GM12874 (cell line): ENCODE results near the gene CRKL.

Source experiments
- TF ChIP-seq, protein P1 (sequence below): IDR thresholded peaks from 2 replicates; pipeline ENCODE4 v1.5.1; 2011; ENCODE audit warnings: low read depth, mild to moderate bottlenecking, control low read depth, low read length, moderate library complexity; ENCODE audit not compliant: insufficient read depth

CRKL gene

DNA sequence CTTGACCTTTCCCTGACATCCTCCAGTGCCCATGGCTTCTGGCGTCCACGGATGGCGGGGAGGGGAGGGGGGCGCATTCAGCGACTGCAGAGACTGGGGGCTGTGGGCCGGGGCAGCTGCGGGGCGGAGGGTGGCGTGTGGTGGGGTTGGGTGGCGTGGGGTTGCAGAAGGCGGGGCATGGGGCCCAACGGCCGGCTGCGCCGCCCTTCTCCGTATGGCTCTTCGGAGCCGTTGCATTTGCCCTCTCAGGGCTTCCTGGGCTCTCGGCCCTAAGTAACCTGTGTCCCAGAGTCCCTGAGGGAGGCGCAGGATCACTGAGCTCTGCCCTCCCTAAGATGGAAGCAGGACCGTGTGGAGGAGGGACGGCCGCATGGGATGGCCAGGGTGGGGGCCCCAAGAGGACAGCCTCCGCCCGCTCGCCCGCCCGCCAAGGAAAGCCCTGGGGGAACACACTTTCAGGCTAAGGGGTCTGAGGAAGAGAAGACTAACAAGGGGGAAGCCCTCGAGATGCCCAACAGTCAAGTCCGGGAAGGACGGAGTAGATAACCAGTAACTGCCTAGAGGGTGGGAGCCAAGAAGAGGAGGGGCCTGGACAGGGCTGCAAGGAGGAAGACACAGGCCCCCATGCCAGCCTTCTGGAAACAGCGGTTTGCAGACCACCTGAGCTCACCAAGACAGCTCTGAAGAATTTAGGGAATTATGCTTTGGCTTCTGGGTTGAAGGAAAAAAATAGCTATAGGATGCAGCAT lies 40.6 kb downstream of the CRKL start:
- TF ChIP-seq, protein P1, sequence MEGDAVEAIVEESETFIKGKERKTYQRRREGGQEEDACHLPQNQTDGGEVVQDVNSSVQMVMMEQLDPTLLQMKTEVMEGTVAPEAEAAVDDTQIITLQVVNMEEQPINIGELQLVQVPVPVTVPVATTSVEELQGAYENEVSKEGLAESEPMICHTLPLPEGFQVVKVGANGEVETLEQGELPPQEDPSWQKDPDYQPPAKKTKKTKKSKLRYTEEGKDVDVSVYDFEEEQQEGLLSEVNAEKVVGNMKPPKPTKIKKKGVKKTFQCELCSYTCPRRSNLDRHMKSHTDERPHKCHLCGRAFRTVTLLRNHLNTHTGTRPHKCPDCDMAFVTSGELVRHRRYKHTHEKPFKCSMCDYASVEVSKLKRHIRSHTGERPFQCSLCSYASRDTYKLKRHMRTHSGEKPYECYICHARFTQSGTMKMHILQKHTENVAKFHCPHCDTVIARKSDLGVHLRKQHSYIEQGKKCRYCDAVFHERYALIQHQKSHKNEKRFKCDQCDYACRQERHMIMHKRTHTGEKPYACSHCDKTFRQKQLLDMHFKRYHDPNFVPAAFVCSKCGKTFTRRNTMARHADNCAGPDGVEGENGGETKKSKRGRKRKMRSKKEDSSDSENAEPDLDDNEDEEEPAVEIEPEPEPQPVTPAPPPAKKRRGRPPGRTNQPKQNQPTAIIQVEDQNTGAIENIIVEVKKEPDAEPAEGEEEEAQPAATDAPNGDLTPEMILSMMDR, result no peak

GRCh38 chr22:20959578-20960461 lies 42.6 kb downstream of the CRKL start:
- TF ChIP-seq, protein P1, result no peak

DNA sequence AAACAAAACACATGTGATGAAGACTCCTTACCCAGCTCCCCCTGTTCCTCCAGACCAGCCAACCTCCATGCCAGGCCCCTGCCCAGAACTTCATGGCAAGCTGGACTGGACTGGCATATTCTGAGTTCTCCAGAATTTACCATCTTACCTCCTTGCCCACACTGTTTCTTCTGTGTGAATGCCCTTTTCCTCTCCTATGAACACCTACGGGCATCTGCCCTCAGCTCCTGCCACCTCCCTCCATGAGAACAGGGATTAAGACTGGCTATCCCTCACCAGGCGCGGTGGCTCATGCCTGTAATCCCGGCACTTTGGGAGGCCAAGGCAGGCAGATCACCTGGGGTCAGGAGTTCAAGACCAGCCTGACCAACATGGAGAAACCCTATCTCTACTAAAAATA lies 43.4 kb downstream of the CRKL start:
- TF ChIP-seq, protein P1, result no peak

GRCh38 chr22:20962491-20962945 lies 45.3 kb downstream of the CRKL start:
- TF ChIP-seq, protein P1, result no peak

GRCh38 chr22:20963201-20964052 lies 46.2 kb downstream of the CRKL start:
- TF ChIP-seq, protein P1, result no peak

DNA sequence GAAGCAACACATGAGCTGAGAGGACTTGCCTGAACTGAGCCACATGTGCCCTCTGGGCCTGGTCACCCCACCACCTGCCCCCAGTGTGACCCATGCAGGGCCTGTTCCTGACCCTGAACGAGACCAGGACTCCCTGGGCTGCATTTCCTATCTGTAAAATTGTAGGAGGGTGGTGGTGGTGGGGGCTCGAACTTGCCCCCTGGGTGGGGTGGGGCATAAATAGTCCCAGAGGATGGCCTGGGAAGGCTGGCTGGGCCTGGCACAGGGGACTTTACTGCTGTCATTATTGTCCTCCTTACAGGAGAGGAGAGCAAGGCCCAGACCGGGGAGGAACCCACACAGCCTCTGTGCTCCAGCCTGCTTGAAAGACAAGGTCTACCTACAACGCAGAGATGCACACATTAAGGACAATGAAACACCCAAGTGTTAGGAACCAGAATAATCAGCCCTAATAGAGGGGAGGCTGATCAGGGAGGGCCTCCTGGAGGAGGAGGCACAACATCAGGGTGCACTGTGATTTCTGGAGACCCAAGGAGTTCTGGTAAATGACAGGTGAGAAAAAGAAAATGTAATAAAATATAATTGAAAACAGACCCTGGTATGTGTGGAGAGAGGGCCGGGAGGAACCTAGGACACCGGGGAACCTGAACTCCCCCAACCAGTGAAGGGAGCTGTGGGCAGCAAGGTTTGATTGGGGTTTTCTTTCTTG lies 47.0 kb downstream of the CRKL start:
- TF ChIP-seq, protein P1, result no peak
